ES-I3 (cell line): ENCODE measurements around the gene FAM83F.

Source experiments
- H3K36me3 ChIP-seq: 2 replicates; pipeline ENCODE4 v1.6.1; 2013; ENCODE audit warnings: mild to moderate bottlenecking, low read length, control low read depth, moderate library complexity; ENCODE audit not compliant: insufficient read depth
- H3K4me1 ChIP-seq: 2 replicates; pipeline ENCODE4 v1.6.1; 2013; ENCODE audit warnings: mild to moderate bottlenecking, control low read depth, low read length; ENCODE audit not compliant: insufficient read depth
- H3K9ac ChIP-seq: 2 replicates; pipeline ENCODE4 v1.6.1; 2013; ENCODE audit warnings: low read depth, mild to moderate bottlenecking, low read length, moderate library complexity
- H3K9me3 ChIP-seq: 2 replicates; pipeline ENCODE4 v1.6.1; 2013; ENCODE audit warnings: mild to moderate bottlenecking, low read length, moderate library complexity; ENCODE audit not compliant: control insufficient read depth, insufficient read depth

The FAM83F gene

GRCh38 chr22:40054486-40054885 lies 59.7 kb downstream of the FAM83F start:
- Histone ChIP-seq H3K4me1 (peaks cover 41% of the 10 kb centered on the region), H3K9me3 (no peaks in the 10 kb centered on the region), H3K36me3 (no peaks in the 10 kb centered on the region), H3K9ac (no peak overlapping the region)

- Histone ChIP-seq H3K9me3 (no peaks in the 10 kb centered on the region), H3K4me1 (peaks cover 41% of the 10 kb centered on the region), H3K9ac (no peak overlapping the region), H3K36me3 (no peaks in the 10 kb centered on the region)
Observed at GRCh38 chr22:40055143-40055883, 60.6 kb downstream of the FAM83F start.

- H3K4me1 ChIP-seq = peaks cover 41% of the 10 kb centered on the region
- no peaks in the 10 kb centered on the region for H3K36me3 ChIP-seq
- H3K9ac ChIP-seq = no peak overlapping the region
- H3K9me3 ChIP-seq = no peaks in the 10 kb centered on the region
Observed at GRCh38 chr22:40056154-40056553, 61.4 kb downstream of the FAM83F start.

- Histone ChIP-seq H3K4me1 (peaks cover 41% of the 10 kb centered on the region), H3K9me3 (no peaks in the 10 kb centered on the region), H3K9ac (no peak overlapping the region), H3K36me3 (no peaks in the 10 kb centered on the region)
Observed at GRCh38 chr22:40056559-40056958, 61.8 kb downstream of the FAM83F start.

GRCh38 chr22:40057652-40058051 lies 62.9 kb downstream of the FAM83F start:
- Histone ChIP-seq H3K4me1 (peaks cover 41% of the 10 kb centered on the region), H3K36me3 (no peaks in the 10 kb centered on the region), H3K9me3 (no peaks in the 10 kb centered on the region), H3K9ac (no peak overlapping the region)

GRCh38 chr22:40058265-40058664 lies 63.5 kb downstream of the FAM83F start:
- no peak overlapping the region for H3K9ac ChIP-seq
- no peaks in the 10 kb centered on the region for H3K36me3 ChIP-seq
- no peaks in the 10 kb centered on the region for H3K9me3 ChIP-seq
- H3K4me1 ChIP-seq = peaks cover 41% of the 10 kb centered on the region

GRCh38 chr22:40065981-40066380 lies 71.2 kb downstream of the FAM83F start:
- Histone ChIP-seq H3K36me3 (no peaks in the 10 kb centered on the region), H3K4me1 (no peaks in the 10 kb centered on the region), H3K9ac (no peak overlapping the region), H3K9me3 (no peaks in the 10 kb centered on the region)

GRCh38 chr22:40067639-40068038 lies 72.9 kb downstream of the FAM83F start:
- Histone ChIP-seq H3K9me3 (no peaks in the 10 kb centered on the region), H3K4me1 (no peaks in the 10 kb centered on the region), H3K9ac (no peak overlapping the region), H3K36me3 (no peaks in the 10 kb centered on the region)

GRCh38 chr22:40070701-40071100 lies 75.9 kb downstream of the FAM83F start:
- H3K36me3 ChIP-seq = no peaks in the 10 kb centered on the region
- no peaks in the 10 kb centered on the region for H3K4me1 ChIP-seq
- no peak overlapping the region for H3K9ac ChIP-seq
- no peaks in the 10 kb centered on the region for H3K9me3 ChIP-seq

GRCh38 chr22:40071720-40072119 lies 77.0 kb downstream of the FAM83F start:
- Histone ChIP-seq H3K9ac (no peak overlapping the region), H3K36me3 (no peaks in the 10 kb centered on the region), H3K9me3 (no peaks in the 10 kb centered on the region), H3K4me1 (no peaks in the 10 kb centered on the region)

GRCh38 chr22:40076702-40077645 lies 82.2 kb downstream of the FAM83F start:
- Histone ChIP-seq H3K9me3 (no peaks in the 10 kb centered on the region), H3K9ac (no peak overlapping the region), H3K4me1 (peaks cover 9% of the 10 kb centered on the region), H3K36me3 (no peaks in the 10 kb centered on the region)

GRCh38 chr22:40077646-40078016 lies 82.9 kb downstream of the FAM83F start:
- H3K9ac ChIP-seq = no peak overlapping the region
- H3K9me3 ChIP-seq = no peaks in the 10 kb centered on the region
- H3K4me1 ChIP-seq = peaks cover 12% of the 10 kb centered on the region

GRCh38 chr22:40081662-40082061 lies 86.9 kb downstream of the FAM83F start:
- peaks cover 12% of the 10 kb centered on the region for H3K4me1 ChIP-seq

More at GRCh38 chr22:40077646-40078016, 82.9 kb downstream of the FAM83F start:
- H3K36me3 ChIP-seq = no peaks in the 10 kb centered on the region

GRCh38 chr22:40082184-40082583 lies 87.4 kb downstream of the FAM83F start:
- H3K9ac ChIP-seq = no peak overlapping the region
- H3K9me3 ChIP-seq = no peaks in the 10 kb centered on the region
- H3K4me1 ChIP-seq = peaks cover 10% of the 10 kb centered on the region
- no peaks in the 10 kb centered on the region for H3K36me3 ChIP-seq

More at GRCh38 chr22:40081662-40082061, 86.9 kb downstream of the FAM83F start:
- Histone ChIP-seq H3K9ac (no peak overlapping the region), H3K9me3 (no peaks in the 10 kb centered on the region), H3K36me3 (no peaks in the 10 kb centered on the region)

- Histone ChIP-seq H3K4me1 (peaks cover 7% of the 10 kb centered on the region; the same call in 1 of the 2 replicates), H3K9ac (no peak overlapping the region), H3K9me3 (no peaks in the 10 kb centered on the region), H3K36me3 (no peaks in the 10 kb centered on the region)
Observed at GRCh38 chr22:40083794-40084193, 89.0 kb downstream of the FAM83F start.
